HEK293T (cell line): ENCODE results near the gene SUSD6.

ENCODE experiments used
- BHLHE40 ChIP-seq: fragments of 450-650 bp; IDR thresholded peaks from 2 replicates; pipeline ENCODE4 v1.6.1; 2016; ENCODE audit warnings: mild to moderate bottlenecking, moderate library complexity, borderline replicate concordance
- CTBP1 ChIP-seq: fragments of 450-650 bp; IDR thresholded peaks from 2 replicates; pipeline ENCODE4 v1.6.1; 2016; ENCODE audit warnings: borderline replicate concordance
- FOXA1 ChIP-seq: fragments of 450-650 bp; IDR thresholded peaks from 2 replicates; pipeline ENCODE4 v1.6.1; 2016; ENCODE audit warnings: mild to moderate bottlenecking
- FOXK2 ChIP-seq: fragments of 450-650 bp; IDR thresholded peaks from 2 replicates; pipeline ENCODE4 v1.6.1; 2016; ENCODE audit warnings: mild to moderate bottlenecking
- FOXM1 ChIP-seq: fragments of 450-650 bp; IDR thresholded peaks from 2 replicates; pipeline ENCODE4 v1.6.1; 2017; ENCODE audit warnings: mild to moderate bottlenecking, borderline replicate concordance
- HDGF ChIP-seq: fragments of 450-650 bp; IDR thresholded peaks from 2 replicates; pipeline ENCODE4 v1.6.1; 2017; ENCODE audit warnings: antibody characterized with exemption, borderline replicate concordance
- L3MBTL2 ChIP-seq: fragments of 450-650 bp; conservative IDR thresholded peaks from 2 replicates; pipeline ENCODE4 v1.6.1; 2016; ENCODE audit warnings: mild to moderate bottlenecking
- NFRKB ChIP-seq: fragments of 450-650 bp; IDR thresholded peaks from 2 replicates; pipeline ENCODE4 v1.6.1; 2016; ENCODE audit warnings: mild to moderate bottlenecking, moderate library complexity
- SP1 ChIP-seq: fragments of 450-650 bp; IDR thresholded peaks from 2 replicates; pipeline ENCODE4 v1.6.1; 2017
- TARDBP ChIP-seq: fragments of 450-650 bp; IDR thresholded peaks from 2 replicates; pipeline ENCODE4 v1.6.1; 2016
- ZNF384 ChIP-seq: fragments of 450-650 bp; IDR thresholded peaks from 2 replicates; pipeline ENCODE4 v1.6.1; 2016

DNA sequence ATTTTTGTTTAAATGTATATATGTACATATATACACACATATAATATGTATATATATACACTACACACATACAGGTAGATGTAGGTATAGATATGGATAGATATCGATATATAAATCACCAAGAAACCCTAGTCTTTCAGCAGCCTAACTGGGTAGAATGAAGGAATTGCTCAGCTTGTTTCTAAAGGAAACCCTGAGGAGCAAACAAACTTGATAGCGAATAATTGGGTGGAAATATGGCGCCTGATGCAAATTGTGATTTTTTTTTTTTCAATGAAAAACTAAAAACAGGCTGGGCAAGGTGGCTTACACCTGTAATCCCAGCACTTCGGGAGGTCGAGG is 36.5 kb upstream of the SUSD6 start:
- TF ChIP-seq TARDBP: no peak
- TF ChIP-seq SP1: no peak
- TF ChIP-seq CTBP1: no peak
- TF ChIP-seq FOXM1: no peak
- TF ChIP-seq BHLHE40: no peak
- TF ChIP-seq FOXK2: no peak
- TF ChIP-seq ZNF384: no peak
- no peak for TF ChIP-seq L3MBTL2
- TF ChIP-seq NFRKB: no peak
- no peak for TF ChIP-seq HDGF
- no peak for TF ChIP-seq FOXA1
